Suppressor macrophage (primary cell): Measurements from ENCODE around the gene NPTX1.

Experiments used
- DNase-seq, 4 experiments: peaks; one replicate each; pipeline ENCODE4 v3.0.0-alpha.2; 2020 to 2022

Gene NPTX1

DNA sequence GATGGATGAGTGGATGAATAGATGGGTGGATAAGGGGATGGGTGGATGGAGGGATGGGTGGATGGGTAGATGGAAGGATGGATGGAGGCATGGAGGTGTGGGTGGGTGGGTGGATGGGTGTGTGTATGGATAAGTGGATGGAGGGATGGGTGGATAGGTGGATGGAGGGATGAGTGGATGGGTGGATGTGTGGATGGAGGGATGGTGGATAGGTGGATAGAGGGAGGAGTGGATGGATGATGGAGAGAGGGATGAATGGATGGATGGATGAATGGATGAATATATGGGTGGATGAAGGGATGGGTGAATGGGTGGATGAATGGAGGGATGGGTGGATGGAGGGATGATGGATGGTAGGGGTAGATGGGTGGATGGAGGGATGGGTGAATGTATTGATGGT, 27.5 kb upstream of the NPTX1 start:
- DNase-seq, result no peak

DNA sequence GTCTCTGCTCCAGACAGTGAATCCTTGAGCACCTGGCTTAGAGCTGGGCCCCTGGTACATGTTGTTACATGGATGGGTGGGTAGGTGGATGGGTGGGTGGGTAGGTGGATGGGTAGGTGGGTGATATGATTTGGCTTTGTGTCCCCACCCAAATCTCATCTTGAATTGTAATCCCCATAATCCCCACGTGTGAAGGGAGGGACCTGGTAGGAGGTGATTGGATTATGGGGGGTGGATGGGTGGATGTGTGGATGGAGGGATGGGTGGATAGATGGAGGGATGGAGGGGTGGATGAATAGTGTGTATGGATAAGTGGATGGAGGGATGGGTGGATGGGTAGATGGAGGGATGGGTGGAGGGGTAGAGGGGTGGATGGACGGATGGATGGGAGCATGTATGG, 26.6 kb upstream of the NPTX1 start:
- no peak for DNase-seq

DNA sequence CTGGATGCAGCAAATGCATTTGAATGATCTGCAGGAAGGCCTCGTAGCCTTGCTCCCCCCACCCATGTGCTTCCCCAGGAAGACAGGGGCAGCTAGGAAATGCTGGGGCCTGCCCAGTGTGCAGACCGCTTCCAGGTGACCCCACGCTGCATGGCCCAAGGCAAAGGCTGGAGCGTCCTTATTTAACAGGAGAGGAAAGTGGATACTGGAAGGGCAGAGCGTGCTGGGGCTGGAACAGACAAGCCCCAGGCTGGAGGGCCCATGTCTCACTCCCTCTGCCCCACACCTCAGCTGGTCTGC, 26.1 kb upstream of the NPTX1 start:
- DNase-seq, result no peak

DNA sequence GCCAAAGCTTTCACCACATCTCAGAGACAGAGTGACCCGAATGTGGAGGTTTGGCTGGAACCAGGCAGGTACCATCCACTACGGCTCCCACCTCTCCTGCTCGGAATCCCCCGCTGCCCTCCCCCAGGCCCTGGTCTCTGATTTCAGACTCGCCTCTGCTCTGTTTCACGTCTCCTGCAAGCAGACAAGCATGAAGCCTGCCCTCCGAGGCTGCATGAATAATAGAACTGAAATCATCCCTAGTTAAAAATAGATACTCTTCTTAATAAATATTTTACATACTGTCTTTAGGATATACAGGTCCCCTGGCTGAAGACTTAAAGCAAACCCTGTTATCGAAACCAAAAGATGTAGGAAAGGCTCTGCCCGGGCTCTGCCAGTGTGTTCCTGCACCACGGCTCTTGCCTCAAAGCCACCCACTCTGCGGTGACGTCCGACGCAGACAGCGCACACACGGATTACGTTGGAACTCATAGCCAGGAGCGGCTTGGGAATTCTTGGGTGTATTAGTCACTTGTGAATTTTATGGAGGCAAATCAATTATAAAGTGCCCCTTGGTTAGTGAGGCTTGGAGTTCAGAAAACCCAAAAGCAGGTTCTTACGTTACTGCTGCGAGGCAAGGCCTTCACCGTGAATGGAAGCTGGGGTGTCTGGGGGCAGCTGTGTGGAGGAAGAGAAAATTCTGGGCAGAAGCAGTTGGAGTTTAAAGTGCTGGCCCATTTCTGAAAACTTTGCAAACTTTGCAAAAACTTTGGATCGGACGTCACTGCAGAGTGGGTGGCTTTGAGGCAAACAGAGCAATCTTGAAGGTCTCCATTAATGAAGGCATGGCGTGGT, 25.6 kb upstream of the NPTX1 start:
- no peak for DNase-seq

DNA sequence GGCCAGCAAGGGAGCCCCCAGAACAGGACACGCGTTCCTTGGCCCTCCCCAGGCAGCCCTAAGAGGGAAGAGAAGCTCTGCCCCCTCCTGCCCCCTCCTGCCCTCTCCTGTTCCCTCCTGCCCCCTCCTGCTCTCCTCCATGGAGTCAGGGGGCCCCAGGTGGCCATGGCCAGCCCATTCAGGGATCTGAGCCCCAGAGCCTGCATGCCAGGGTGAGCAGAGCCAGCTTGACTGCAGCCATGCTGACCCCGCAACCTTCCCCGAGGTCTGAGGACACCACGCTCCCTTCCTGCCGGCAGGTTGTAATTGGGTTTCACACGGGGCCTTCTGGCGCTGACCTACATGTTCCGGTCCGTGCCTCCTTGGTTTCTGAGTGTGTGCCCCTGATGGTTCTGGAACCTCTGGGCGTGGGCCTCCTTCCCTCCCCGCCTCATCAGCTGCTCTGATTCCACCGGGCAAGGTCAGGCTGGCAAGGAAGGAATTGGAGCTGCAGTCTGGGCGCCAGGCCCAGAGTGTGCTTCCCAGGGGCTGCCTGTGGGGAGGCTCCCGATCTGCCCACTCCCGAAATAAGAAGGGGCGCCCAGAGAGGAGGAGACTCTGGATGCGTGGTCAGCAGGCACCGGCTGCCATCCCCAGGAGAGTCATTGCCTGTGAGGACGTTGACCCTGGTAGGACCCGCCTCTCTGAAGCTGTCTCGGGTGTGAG, 23.7 kb upstream of the NPTX1 start:
- no peak for DNase-seq

DNA sequence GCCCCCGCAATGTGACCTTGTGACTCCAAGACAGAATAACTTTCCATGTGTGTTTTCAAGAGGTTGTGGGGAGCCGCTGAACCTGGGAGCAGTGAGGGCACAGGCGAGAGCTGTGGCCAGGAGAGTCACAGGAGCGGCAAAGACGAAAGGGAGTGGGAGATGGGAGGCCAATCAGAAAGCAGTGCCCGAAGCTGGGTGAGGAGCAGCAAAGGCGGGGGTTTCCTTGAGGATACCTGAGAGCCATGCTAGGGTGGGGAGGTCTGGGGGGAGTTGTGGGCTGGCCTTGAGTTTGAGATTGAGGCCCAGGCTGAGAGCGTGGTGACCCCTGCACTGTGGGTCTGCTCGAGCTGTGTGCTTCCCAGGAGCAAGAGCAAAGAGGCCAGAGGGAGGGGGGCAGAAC, 23.2 kb upstream of the NPTX1 start:
- DNase-seq, result no peak

DNA sequence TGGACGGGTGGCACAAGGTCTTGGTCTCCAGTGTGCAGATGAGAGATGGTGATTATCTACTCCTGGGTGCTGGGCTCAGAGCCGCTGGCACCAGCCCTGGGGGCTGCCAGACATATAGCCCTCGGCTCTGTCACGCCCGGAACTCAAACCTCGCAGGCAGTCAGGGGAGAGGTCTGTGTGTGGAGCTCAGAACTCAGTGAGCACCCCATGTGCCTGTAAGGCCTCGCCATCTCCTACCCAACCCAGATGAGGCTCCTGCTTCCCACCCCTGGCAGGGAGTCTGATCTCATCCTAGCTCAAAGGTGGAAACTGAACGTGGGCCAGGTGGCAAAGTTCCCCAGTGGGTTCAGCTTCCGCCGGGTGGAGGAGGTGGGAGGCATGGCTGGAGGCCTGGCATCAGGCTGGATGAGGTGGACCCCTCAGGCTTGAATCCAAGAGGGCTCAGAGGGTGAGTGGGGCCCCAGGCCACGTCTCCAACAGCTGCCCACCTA, 22.6 kb upstream of the NPTX1 start:
- DNase-seq, result no peak

DNA sequence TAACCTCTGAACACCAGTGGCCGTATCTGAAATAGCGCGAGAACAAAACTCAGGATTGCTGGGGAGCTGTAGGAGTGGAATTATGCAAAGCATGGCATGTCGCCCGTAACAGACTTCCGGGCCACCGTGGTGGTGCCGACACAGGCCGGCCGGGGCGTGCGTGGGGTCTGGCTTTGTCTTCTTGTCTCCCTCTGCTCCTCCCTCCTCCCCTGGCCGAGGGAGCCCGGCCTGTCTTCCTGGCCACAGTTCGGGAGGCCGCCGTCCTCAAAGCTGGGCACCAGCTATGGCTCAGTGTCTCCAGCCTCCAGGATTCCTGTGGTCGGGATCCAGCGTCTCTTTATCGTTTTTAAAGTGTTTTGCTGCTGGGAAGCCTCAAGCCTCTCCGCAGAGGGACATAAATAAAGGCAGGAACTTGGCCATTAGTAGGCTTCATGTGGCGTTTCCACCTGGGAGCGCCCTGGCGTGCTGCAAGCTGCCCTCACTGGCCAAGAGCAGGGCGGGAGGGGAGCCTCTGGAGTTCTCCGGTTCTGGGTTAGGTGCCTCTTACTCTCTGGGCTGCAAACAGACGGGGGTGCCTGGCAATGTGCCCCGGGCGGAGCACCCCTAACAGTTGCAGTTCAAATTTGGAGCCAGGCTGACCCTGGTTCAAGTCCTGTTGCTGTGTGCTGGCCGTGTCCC, 22.0 kb upstream of the NPTX1 start:
- no peak for DNase-seq

DNA sequence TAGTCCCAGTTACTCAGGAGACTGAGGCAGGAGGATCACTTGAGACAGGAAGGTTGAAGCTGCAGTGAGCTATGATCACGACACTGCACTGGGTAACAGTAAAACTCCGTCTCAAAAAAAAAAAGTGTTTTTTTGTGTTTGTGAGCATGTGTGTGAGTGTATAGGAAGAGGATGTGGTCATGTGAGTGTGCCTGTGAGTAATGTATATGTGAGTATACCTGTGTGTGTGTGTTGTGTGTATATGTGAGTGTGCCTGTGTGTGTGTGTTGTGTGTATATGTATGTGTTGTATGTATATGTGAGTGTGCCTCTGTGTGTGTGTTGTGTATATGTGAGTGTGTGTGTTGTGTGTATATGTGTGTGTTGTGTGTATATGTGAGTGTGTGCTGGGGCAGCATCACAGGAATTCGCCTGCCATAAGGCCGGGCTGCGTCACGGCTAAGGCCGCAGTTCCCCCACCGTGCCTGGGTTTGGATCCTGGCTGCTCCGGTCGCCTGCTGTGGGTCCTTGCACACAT, 21.4 kb upstream of the NPTX1 start:
- no peak for DNase-seq

DNA sequence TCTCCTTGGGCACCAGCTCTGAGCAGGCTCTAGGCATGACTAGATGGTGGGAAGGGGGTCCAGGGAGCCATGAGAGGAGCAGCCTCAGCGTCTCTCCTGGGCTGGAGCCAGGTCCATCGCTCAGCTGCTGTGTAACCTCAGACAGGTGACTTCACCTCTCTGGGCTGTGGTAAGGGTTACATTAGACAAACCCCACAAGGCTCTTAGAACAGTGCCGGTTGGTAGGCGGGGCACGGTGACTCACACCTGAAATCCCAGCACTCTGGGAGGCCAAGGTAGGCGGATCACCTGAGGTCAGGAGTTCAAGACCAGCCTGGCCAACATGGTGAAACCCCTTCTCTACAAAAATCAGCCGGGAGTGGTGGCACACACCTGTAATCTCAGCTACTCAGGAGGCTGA, 18.1 kb upstream of the NPTX1 start:
- no peak for DNase-seq

DNA sequence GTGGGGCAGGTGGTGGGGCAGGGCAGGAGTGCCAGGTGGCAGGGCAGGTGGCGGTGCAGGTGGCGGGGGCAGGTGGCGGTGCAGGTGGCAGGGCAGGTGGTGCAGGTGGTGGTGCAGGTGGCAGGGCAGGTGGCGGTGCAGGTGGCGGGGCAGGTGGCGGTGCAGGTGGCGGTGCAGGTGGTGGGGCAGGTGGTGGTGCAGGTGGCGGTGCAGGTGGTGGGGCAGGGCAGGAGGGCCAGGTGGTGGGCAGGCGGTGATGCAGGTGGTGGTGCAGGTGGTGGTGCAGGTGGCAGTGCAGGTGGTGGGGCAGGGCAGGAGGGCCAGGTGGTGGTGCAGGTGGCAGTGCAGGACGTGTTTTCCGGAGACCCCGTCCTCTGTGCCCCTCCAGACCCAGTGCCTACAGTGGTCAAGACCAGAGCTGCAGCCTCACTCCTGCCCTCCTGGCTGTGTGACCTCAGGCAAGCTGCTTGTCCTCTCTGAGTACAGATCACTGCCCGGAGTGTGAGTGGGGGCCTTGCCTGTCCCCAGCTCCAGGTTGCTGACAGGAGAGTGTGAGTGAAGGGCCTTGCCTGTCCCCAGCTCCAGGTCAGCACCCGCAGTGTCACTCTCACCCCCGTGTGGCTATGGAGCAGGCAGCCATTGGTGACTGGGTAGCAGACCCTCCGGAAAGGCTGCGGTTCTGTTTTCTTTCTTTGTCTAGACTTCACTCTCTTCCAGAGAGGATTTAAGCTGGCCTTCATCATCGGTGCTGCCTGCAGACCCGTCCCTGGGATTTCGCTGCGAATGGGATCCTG, 16.1 kb upstream of the NPTX1 start:
- no peak for DNase-seq

DNA sequence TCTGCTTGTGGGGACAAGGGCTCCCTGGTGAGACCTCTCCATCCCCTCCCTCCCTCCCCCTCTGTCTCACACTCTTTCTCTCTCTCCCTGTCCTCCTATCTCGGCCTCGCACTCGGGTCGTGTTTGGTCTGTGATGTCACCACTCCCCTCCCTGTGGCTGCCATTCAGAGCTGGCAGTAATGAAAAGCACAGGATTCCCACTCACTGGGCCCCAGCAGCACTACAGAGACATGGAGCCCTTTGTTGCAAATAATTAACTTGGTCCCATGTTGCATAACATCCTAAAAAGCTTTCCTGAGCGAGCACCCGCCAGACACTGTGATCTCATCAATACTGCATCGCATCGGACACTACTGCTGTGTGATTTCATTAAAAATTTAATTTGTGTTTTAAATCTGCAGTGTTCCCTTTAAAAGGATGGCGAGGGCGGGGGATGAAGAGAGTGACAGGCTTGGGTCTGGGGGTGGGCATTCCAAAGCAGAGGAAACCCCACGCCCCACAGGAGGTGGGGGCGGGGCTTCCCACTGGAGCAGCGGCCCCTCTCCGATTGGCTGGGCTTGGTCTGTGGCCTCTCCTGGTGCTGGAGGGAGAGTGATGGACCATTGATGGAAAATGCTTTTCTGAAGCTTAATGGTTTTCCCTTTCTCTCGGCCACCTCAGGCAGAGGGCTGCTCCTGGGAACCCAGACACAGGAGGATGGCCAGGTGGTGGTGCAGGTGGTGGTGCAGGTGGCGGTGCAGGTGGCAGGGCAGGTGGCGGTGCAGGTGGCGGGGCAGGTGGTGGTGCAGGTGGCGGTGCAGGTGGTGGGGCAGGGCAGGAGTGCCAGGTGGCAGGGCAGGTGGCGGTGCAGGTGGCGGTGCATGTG, 15.3 kb upstream of the NPTX1 start:
- no peak for DNase-seq

DNA sequence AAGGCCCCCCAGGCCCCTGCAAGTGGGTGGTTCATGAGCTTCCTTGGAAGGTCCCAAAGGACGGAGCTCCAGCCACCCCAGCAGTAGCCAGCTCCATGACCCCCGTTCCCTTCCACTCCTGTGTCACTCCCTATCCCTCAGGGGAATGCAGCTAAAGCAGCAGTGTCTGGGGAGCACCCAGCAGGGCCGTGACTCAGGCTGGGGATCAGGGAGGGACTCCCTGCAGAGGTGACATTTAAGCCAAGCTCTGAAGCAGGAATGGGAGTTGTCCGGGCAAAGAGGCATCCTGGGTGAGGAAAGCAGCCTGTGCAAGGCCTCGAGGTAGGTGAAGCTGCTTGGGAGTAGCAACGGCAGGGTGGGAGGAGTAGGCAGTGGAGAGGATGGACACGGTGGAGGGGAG, 11.1 kb upstream of the NPTX1 start:
- no peak for DNase-seq

DNA sequence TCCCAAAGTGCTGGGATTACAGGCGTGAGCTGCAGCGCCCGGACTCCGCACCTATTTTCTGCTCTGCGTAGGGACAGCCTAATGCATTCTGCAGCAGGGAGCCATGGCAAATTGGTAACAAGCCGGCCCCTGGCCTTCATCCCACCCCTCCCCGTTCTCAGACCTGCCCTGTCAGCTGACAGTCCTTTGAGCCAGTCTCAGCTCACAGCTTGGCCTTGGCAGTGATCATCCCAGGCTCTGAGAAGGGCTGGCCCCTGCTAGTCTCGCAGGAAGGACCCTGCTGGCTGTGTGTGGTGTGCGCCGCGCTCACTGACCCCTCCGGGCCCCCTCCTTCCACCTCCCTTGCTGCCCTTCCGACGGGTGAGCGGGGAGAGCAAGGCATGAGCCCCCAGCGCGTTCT, 10.3 kb upstream of the NPTX1 start:
- no peak for DNase-seq

DNA sequence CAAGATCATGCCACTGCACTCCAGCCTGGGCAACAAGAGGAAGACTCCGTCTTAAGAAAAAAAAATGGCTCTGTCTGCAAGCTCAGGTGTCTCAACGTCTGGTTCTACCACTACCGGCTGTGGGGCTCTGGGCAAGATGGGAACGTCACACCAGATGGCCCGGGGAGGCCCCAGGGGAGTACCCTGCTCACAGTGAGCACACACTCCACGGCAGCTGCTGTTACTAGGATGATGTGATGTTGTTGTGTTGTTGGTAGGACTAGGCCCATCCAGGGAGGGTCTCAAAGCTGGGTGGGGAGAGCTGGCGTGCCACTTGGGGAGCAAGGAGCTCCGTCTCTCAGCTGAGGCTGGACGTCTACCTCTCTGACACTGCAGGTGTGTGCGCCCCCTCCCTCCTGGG, 9.4 kb upstream of the NPTX1 start:
- no peak for DNase-seq

DNA sequence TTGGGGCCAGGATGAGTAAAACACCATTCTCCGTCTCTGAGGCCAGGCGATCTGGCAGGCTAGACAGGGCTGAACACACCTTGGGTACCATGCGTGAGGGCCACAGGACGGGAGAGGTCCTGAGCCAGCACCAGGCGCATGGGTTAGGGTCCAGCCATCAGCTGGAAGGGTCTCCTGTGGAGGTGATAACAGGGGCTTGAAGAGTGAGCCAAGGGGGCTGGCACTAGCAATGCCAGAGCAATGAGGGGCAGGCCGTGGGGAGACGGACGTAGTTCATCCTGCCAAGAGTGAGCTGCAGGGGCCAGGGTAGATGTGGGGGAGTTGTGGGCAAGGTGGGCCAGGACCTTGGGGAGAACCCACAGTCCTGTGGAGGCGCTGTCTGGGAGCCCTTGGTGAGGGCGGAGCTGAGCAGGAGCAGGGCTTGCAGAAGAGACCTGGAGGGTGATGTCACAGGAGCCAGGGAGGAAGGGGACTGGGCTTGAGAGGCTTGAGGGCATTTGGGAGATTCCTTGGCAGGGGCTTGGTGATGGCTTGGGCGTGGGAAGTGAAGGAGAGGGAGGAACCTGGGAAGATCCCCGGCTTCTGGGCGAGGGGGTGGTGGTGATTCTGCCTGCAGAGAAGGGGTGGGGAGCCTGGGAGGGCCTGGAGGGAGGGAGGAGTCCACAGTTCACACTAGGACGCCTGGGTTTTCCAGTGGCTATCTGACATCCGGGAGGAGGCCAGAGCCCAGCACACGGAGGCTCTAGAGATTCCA, 6.3 kb upstream of the NPTX1 start:
- DNase-seq, result no peak

DNA sequence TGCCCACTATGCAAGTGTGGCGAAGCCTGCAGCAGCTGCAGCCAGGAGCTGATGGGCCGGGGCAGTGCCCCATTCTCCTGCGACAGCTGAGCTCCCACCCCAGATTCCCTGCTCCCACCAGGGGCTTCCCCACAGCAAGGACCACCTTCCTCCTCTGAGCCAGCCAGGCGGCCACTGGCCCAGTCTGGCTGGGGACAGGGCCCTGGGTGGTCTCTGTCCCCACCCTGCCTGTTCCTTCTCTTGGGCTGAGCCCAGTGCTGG, 5.6 kb upstream of the NPTX1 start:
- DNase-seq, result no peak

DNA sequence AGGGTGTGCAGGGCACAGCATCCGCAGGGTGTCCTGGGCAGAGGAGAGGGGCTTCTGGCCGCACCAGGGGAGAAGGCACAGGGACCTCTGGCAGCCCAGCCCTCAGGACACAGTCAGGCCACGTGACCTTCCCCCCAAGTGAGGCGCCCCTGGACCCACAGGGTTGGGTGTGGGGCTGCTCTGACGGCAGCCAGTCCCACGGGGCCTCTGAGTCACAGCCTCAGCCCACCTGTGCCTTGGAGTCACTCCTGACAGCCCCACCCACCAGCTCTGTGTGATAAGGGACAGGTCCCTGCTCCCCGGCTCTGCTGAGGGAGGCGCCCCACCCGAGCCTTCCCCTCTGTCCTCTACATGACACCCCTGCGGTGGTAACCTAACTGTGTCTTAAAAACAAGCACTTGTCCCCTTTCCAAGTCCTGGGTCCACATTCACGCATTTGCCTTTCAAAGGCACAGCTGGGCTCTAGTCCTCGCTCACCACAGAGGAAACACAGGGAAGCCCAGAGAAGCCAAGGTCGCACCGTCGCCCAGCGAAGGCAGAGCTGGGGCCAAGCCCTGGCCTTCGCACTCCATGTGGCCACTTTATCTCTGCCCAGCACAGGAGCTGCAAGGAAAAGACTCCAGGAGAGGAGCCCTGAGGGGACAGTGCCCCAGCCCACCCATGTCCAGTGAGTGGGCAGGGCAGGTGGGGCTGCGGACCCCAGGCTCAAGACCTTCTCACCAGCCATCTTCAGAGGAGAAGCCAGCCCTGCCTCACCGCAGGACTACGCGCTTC, 5.1 kb upstream of the NPTX1 start:
- no peak for DNase-seq

DNA sequence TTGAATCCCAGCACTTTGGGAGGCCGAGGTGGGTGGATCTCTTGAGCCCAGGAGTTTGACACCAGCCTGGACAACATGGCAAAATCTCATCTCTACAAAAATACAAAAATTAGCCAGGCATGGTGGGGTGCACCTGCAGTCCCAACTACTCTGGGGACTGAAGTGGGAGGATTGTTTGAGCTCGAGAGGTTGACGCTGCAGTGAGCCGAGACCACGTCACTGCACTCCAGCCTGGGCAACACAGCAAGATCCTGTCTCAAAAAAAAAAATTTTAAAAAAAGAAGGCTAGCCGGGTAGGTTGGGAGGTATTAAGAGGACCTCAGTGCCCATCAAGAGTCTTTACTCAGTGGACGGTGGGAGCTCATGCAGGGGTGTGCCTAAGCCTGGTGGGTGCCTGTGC, 3.8 kb upstream of the NPTX1 start:
- no peak for DNase-seq

DNA sequence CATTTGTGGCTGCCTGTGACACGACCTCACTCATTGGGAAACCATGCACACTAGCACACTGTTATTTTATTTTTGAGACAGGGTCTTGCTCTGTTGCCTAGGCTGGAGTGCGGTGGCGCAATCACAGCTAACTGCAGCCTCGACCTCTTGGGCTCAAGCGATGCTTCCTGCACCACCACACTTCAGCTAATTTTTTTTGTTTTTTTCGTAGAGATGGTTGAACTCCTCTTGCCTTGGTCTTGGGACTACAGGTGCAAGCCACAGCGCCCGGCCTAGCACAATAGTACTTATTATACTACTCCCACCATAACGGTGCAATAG, 2.8 kb upstream of the NPTX1 start:
- DNase-seq, result no peak
